A673 (cell line): ENCODE measurements around the gene NMRAL1.

Source experiments
- EZH2 ChIP-seq: fragments of 200-600 bp; sonication (generic); IDR thresholded peaks from 2 replicates; pipeline ENCODE4 v1.6.1; 2017; ENCODE audit warnings: borderline replicate concordance, low read depth, mild to moderate bottlenecking, mixed read lengths, antibody characterized with exemption, low read length; ENCODE audit not compliant: poor library complexity, severe bottlenecking
- TF ChIP-seq, protein P1 (sequence below): fragments of 300-800, 200-600 bp; sonication (generic); conservative IDR thresholded peaks from 2 replicates; pipeline ENCODE4 v1.5.1; 2017; ENCODE audit warnings: low read depth, mild to moderate bottlenecking, antibody characterized with exemption, low read length, moderate library complexity, mixed read lengths

DNA sequence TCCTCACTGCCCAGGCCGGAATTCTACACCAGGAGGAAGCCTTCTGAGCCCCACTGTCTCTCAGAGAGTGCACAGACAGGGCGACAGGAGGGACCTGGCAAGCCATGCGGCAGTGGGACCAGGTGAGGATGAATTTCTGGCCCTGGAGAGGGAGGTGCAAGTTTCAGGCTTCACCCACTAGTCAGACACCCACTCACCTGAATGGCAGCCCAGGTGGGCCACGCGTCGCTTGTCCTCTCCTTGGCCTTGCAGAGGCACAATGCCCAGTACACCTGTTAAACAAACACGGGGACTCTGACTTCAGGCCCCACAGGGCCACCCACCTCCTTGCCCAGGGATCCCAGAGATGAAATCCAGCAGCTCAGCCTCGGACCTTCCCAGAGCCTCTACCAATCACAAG, 62.3 kb downstream of the NMRAL1 start:
- TF ChIP-seq, protein P1, sequence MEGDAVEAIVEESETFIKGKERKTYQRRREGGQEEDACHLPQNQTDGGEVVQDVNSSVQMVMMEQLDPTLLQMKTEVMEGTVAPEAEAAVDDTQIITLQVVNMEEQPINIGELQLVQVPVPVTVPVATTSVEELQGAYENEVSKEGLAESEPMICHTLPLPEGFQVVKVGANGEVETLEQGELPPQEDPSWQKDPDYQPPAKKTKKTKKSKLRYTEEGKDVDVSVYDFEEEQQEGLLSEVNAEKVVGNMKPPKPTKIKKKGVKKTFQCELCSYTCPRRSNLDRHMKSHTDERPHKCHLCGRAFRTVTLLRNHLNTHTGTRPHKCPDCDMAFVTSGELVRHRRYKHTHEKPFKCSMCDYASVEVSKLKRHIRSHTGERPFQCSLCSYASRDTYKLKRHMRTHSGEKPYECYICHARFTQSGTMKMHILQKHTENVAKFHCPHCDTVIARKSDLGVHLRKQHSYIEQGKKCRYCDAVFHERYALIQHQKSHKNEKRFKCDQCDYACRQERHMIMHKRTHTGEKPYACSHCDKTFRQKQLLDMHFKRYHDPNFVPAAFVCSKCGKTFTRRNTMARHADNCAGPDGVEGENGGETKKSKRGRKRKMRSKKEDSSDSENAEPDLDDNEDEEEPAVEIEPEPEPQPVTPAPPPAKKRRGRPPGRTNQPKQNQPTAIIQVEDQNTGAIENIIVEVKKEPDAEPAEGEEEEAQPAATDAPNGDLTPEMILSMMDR, result no peak
- no peak for TF ChIP-seq EZH2
